T-helper 2 cell (primary cell): ENCODE data around the gene UNC93B1.
A peak's percentile ranks its signal among the peaks of the same experiment; 100 is the strongest.
"Not testable (repeated sequence)": the region's sequence is repeated elsewhere in the genome, so short reads cannot be mapped to it uniquely, and the experiment has no call there.

ENCODE experiments used
- DNase-seq, 5 experiments: peaks; one replicate each; pipeline versions ENCODE4 v3.0.0 to v3.0.0-alpha.2; 2012 to 2022

Gene UNC93B1

DNA sequence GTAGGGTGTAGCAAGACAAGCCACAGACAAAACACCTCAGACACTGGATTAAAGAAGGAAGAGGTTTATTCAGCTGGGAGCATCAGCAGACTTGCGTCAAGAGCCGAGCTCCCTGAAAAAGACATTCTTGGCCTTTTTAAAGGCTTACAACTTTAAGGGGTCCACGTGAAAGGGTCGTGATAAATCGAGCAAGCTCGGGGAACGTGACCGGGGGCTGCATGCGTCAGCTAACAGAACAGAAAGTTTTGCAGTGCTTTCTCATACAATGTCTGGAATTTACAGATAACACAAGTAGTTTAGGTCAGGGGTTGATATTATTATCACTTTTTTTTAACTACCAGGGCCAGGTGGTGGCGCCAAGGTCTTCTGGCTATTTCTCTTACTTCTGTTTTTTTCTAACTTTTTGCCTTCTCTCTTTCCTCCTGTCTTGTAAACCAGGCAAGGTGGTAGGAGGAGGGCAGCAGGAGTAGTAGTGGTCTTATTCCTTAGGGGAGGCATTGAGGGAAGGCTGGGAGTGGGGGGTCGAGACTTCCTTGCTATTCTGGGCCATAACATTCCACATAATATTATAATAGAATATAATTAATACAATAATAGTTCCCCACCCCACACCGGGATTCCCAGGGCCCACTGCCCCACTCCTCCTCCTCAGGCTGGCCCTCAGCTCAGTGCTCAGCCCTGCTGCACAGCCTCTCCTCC, 5.6 kb upstream of the UNC93B1 start:
- peak in 1 of 5 experiments; percentile 26 for DNase-seq

DNA sequence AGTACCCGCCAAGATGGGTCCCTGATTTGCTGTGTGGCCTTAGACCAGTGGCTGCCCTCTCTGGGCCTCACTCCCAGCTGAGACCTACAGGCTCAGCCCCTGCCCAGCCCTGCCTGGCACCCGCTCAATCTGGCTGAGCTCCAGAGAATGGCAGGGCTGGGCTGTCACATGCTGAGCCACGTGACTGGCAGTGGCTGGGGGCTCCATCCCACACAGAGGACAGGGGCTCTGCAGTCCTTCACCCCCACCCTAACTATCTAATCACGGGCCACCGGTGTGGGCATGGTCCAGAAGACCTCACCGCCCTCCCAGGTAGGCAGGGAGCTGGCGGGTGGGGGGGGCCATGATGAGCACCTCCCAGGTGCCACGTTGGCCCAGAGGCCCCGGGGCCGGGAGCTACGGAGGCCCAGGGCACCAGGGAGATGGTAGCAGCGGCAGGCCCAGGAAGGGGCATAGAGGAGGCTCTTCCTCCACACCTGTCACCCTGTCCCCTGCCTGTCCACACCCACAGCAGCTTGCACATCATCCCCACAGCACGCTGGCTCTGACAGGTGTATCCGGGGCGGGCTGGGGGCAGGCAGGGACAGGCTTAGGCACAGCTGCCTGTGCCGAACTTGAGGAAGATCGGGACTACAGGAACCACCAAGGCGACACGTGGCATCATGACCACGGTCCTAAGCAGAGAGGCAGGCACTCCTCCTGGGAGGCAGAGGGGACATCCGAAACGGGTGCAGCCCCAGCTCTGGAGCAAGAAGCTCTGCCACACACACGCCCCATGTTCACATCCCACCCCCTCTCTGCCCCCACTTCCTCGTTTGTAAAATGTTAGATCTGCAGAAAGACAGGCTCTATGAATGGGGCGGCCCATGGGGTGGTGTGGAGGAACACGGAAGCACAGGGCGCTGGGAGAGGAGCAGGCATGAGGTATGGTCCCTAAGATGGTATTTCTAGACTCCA, 4.8 kb upstream of the UNC93B1 start:
- DNase-seq: no peak

DNA sequence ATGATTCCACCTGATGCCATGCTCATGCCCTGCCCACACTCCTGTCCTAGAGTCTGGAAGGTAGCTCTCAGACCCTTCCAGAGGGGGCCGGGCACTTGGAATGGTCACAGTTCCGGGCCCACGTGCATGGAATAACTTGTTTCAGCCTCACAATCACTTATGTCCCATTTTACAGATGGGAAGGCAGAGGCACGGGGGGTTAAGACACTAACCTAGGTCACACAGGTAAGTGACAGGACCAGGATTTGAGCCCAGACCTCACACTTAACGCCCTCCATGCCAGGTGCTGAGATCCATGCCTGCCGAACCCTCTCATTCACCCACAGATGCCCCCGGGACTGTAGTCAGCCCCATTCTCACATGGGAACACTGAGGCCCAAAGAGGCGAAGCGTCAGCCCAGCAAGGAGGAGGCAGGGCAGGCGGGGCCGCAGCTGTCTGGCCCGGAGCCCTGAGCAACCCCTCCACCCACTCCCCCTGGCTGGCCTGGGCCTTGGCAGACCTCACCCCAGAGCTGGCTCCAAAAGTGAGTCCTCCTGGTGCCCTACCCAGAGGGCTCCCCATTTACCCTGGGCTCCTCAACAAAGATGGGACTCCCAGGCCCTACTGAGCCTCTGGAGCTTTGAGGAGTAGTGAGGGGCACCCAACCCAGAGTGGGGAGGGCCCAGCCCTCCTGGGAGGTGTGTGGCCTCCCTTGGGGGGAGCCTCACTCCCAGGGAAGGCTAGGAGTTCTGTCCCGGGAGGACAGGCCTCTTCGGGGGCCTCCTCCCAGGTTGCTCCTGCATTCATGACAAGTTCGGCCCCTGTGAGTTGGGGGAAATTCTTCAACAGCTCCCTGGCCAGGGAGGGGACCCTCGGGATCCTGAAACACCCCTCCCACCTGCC, 3.8 kb upstream of the UNC93B1 start:
- DNase-seq: no peak

DNA sequence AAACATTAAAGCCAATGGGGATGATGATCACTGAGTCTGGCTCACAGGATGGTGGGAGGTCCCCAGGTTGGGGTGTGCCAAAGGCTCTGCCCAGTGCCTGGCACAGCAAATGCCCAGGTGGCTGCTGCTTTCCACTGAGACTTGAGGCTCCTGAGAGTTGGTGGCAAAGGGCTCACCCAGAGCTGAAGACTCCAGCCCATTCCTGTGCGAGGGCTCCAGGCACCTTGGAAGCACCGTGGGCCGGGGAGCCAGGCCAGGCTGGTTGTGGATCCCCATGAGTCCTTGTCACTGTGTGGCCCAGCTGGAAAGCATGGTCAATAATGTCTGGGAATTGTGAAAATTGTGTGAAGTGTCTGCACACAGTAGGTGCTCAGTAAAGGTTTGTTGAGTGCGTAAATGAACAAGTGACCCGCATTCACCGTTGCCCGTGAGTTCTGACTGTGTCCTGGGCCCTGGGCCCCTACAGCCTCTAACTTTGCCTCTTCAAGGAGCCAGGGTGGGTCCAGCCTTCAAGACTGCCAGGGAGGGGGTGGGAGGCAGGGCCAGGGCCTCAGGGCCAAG, 2.8 kb upstream of the UNC93B1 start:
- no peak for DNase-seq

DNA sequence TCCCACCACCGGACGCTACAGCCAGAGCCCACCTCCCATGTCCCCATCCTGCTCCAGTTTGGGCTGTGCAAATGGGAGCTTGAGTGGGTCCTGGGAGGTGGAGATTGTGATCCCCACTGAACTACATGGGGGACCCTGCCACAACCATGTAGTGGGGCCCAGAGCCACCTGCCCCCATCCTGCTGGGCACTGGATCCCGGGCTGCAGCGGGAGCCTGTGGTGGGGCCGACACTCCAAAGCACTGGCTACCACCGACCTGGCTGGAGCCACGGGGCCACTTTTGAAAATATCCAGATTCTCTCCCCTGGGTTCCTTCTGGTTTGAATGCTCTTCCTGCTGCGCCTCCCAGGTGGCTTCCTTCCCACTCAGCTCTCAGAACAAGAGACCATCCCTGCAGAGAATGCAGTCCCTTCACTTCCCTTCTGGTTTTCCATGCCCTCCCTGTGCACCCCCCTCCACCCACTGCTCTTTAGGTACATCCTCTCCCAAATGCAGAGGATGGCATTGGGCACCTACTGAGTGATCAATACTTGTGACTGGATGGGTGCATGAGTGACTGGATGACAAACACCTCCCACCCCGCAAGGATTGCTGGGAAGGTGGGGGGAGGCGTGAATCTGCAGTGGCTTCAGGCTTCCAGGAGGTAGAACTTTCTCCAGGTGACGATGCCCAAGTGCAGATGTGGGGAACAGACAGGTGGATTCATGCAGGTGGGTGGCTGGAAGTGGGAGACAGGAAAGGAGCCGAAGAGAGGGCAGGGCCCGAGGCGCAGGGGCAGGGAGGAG, 846 bp upstream of the UNC93B1 start:
- DNase-seq: no peak

DNA sequence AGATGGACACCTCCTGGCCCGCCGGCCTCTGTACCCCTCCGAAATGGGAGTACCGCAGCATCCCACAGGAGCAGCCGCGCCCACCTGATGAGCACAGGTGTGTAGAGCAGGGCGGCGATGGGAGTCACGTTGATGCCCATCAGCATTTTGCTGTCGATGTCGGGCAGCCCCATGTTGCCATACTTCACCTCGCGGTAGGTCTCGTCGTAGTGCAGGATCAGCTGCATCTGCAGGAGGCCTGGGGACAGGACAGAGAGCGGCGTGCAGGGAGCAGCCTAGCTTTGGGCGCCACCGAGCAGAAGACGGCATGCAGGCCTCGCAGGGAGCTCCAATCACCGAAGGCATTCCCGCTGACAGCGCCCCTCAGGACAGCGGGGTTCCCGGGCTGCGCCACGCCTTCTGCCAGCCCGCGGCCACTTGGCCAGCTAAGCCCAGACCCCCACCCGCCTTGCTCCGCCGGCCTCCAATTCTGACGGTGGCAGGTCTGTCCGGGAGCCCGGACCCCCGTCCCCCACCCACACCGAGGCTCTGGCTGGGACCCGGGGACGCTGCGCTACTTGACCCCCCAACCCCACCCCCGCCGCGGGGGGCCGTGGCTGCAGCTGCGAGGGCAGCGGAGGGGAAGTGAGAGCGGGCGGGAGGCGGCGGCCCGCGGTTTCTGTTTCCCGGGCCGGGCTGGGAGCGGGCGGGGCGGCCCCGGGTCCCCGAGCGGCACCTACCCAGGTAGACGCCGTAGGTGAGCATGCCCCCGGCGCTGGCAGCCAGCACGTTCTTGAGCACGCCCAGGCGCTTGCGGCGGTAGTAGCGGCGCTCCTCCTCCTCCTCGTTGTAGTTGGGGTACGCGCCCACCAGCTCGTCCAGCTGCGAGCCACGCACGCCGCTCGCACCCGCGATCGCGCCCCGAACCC, 705 bp downstream of the UNC93B1 start:
- peak; percentile 21 to 63 (median 48) for DNase-seq

DNA sequence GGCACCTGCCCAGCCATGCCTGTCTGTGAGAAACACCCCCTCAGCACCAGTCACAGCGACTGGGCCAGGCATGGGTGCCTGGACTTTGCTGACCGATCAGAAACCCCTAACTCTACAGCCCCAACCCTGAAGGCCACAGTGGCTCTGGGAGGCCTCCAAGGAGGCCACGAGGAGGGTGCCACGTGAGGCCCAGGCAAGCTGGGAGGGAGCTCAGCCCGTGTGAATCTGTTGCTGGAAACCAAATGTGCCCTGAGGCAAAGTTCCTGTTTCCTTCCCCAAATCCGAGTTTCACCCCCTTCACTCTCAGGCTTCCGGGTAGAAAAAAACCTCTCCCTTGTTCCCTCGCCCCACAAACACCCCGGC, 1.3 kb downstream of the UNC93B1 start:
- DNase-seq: no peak

DNA sequence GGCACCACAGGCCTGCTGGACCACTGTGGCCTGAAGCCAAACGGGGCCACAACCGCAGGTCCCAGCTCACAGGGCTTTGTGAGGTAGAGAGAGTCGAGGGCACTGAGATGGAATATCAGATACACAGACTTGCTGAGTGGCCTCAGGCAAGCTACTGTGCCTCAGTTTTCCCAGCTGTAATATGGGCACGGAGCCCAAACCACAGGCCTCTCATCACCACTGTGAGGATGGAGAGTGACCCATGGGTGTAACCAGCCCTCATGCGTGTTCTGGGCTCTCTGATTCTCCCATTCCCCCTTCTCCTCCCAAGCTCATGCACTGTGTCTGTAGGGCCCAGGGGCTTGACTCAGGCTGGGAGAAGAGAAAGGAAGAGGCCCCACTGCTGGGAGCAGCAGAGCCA, 4.2 kb downstream of the UNC93B1 start:
- no peak for DNase-seq

DNA sequence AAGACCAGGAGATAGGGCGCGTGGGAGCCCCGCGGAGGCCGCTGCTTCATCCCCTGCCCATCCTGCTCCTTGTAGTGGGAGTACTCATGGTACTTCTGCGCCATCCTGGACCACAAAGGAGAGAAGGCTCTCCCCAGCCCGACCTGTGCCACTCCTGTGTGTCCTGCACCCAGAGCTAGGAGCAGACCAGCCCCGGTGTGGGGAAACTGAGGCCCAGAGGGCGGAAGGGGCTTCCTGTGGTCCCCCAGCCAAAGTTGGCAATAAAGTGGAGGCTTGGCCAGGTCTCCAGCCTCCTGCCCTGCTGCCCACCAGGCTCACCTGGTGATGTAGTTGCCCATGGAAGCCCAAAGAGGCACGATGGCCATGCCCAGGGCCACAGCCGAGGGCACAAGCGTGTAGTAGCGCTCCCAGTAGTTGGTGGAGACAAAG, 4.7 kb downstream of the UNC93B1 start:
- no peak for DNase-seq

DNA sequence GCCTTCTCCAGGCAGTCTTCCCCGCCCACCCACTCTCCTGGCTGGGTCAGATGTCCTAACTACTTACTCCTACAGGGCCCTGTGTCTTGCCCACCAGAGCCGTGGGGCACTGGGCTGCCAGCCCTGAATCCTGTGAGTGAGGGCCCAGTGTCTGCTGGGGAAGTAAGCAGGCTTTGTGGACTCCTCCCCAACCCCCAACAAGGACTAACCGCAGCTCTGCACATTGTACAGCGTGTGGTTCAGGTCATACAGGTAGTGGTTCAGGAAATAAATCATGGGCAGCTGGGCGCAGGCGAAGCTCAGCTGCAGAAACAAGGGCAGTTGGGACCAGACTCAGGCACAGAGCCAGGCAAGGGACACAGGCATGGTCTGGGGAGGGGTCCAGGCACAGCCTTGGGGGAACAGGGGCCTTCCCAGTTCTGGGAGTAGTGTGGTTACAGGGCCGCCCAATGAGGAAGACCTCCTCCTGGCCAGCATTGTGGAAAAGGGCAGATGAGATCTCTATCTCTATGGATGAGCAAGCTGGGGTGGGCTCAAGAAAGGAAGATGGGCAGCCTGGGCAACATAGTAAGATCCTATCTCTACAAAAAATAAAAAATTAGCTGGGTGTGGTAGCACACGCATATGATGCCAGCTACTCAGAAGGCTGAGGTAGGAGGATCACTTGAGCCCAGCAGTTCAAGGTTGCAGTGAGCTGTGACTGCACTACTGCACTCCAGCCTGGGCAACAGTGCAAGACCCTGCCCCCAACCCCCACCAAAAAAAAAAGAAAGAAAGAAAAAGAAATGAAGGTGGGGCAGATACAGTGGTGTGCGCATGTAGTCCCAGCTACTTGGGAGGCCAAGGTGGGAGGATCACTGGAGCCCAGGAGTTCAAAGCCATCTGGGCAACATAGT, 5.5 kb downstream of the UNC93B1 start:
- DNase-seq: peak in 1 of 5 experiments; percentile 62

DNA sequence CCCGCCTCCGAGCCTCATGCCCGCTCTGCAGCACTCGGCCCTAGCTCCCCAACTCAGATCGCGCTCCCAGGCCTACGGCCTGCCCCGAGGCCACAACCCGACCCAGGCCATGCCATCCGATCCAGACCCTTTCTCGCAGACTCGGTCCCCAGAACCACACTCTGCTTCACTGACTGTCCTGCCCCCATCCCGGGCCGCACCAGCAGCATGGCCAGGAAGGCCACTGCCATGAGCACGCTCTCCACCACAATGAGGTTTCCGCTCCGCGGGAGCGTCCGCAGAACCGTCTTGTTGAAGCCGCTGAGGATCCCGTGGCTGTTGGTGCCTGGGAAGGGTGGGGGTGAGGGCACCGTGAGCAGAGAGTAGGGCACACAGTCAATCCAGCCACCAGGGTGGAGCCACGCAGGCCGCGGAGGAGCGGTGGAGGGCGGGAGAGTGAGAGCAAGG, 6.4 kb downstream of the UNC93B1 start:
- DNase-seq: no peak

DNA sequence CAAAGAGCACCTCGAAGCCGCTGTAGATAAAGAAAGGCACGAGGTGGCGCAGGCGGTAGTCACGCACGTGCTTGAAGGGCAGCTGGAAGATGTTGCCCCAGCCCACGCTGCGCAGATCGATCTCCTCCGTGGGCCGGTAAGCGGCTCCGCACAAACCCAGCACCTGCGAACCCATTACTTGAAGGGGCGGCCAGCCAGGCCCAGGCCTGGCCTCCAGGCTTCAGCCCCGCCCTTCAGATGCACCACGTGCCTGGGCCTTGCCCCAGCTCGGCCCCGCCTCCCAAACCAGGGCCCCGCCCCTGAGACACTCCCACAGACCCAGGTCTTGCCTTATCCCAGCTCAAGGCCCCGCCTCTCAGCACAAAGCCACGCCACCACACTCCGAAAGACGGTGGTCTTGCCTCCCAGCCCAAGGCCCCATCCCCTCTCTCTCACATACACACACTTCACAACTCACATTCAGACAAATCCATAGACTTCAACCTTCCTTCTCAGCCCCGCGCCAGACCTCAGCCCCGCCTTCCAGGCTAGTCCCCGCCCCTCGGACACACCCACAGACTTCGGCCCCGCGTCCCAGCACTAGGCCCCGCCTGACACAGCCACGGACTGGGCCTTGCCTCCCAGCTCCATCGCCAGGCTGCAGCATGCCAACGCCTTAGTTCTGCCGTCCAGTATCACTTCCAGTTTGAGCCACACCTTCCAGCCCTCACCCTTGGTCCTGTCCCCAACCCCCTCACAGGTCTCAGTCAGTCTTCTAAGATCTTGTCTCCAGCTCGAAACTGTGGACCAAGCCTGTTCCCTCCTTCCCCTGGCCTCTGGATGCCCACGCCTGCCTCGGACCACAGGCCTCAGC, 7.0 kb downstream of the UNC93B1 start:
- peak in 1 of 5 experiments; percentile 35 for DNase-seq

DNA sequence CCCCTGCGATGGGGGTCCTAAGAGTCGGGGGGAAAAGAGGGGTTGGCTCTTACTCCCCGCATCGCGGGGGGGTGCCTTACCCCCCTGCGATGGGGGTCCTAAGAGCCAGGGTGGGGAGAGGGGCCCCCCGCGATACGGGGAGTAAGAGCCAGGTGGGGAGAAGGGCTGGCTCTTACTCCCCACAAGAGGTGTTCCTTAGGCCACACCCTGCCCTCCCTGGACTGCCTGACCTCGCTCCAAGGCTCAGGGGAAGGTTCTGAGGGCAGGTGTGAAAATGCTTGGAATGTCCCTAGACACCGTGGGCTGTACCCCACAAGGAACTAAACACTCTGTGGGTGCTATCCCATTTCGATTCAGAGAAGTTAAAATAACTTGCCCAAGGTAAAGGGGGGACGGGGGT, 7.8 kb downstream of the UNC93B1 start:
- DNase-seq: no peak

DNA sequence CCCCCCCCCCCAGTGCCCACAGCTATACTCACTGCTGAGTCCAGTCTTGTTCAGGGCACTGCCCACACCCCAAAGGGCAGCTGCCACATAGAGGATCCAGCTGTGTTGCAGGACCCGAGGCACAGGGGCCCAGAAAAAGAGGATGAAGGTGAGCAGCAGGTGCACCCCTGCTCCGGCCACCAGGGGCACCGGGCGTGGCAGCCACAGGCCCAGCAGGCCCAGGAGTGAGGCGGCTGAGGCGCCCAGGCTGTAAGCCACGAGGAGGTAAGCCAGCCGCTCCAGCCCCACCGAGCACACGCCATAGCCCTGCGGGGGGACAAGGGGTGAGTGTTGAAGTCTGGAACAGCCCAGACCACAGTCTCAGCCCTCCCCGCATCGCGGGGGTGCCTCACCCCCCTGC, 8.3 kb downstream of the UNC93B1 start:
- not testable (repeated sequence) for DNase-seq

DNA sequence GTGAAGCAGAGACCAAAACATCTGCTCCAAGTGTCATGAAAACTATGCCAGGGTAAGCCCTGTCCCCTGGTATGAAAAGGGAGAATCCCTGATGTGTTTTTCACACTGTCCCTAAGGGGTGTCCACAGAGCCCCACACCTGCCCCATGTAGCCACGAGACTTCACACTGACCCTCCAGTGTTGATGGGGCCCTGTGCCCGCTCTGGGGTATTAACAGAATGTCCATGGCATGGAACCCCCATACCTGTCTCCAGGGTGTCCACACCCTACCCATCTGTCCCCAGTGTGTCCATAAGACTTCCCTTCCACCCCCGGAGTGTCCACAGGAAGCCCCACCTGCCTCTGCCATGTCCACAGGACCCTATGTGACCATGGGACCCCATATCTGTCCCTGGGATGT, 8.8 kb downstream of the UNC93B1 start:
- DNase-seq: not testable (repeated sequence)

DNA sequence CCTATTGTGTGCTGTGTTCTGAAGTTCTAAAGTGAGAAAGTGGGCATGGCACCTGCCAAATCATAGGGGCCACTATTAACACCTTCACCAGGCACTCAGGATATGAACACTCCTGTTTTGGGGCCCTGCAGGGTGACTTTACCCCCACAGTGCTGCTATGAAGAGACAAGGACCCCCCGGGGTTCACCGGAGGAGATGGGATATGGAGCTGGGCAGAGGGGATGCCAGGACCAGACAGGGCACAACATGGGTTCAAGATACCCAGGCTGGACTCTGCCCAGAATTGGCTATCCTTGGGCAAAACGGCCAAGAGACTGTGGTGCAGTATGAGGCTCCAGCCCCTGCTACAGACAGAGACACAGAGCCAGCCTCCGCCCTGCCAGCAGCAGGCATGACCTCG, 9.5 kb downstream of the UNC93B1 start:
- not testable (repeated sequence) for DNase-seq

DNA sequence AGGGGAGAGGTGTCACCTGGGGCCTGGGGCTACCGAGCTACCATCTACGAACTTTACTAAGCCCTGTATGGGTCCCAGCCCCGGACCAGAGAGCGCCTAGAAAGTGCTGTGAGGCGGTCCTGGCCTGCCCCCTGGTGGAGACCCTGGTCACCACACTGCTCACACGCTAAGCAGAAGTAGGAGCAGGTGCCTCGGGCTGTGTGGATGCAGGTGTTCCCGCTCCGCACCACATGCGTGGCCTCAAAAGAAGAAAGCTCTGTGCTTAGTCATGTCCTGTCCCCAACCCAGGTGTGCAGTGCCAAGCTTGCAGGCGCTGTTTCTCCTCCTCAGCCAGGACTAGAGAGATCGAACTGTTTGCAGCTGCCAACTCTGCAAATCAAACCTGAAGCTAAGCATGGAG, 10.1 kb downstream of the UNC93B1 start:
- peak in 2 of 5 experiments; percentile 17 to 50 for DNase-seq

DNA sequence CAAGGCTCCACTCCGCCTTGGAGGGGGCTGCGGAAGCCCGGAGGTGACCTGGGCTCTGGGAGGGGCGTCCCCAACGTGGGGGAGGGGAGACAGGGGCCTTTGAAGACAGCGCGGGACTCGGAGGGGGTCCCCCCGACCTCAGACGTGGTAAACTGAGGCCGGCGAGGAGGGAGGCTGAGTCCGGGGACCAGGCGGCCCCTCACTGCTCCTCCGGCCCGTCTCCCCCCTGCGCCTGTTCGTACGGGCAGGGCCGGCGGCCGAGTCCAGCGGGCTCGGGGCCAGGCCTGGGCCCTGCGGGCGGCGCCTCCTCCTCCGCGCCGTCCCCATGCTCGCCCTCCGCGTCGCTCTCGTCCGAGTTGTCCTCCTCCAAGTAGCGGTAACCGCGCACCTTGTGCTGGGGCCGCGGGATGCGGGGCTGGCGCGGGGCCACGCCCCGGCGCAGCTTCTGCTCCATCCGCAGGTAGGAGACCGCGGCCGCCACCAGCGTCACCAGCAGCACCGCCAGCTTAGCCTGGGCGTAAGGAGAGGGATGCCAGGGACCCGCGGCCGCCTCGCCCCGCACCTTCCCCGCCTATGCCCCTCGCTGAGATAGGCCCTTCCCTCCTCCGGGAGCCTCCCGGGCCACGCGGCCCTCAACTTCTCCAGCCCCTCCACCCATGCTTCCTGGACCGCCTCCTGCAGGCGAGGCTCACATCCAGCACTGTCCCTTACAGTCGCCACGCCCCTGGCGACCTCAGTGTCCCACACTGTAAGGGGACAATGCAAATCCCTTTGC, 12.4 kb downstream of the UNC93B1 start:
- DNase-seq: not testable (repeated sequence)
